MM.1S (cell line): ENCODE results near the gene LRP5.

Experiments used
- CTCF ChIP-seq: fragments of 300-600 bp; sonication (generic); IDR thresholded peaks from 2 replicates; pipeline ENCODE4 v1.5.1; 2016; ENCODE audit warnings: antibody characterized with exemption, low read length, mixed read lengths
- EZH2 ChIP-seq: fragments of 300-600 bp; sonication (generic); optimal IDR thresholded peaks from 2 replicates; pipeline ENCODE3; 2017; ENCODE audit warnings: low read depth, mild to moderate bottlenecking, antibody characterized with exemption, low read length, mixed read lengths
- EZH2phosphoT487 ChIP-seq: fragments of 300-600 bp; sonication (generic); IDR thresholded peaks from 2 replicates; pipeline ENCODE4 v1.6.1; 2018; ENCODE audit warnings: antibody characterized with exemption, low read length

GRCh38 chr11:68379206-68379605, 66.8 kb downstream of the LRP5 start:
- TF ChIP-seq EZH2, result no peak
- no peak for TF ChIP-seq CTCF
- TF ChIP-seq EZH2phosphoT487, result no peak
